ENCODE results near the gene RORB. TPM values are rescaled to one million over a fixed set of nuclear protein-coding genes. Genes with fewer than 3 reads are reported as not detected.
A peak's percentile ranks its signal among the peaks of the same experiment; 100 is the strongest.

The RORB gene
- total and polyA plus RNA-seq, 8 donors: 0.05 to 0.40 (median 0.10) TPM

GRCh38 chr9:74494490-74494889, 2.6 kb upstream of the RORB start:
- FAIRE-seq (no peak), ATAC-seq (no peak)
- TF ChIP-seq CTCF (IDR thresholded peaks at IDR 0.05): no peak

GRCh38 chr9:74496406-74496805, 729 bp upstream of the RORB start:
- H3K27me3 ChIP-seq: peaks cover 0 to 35% (median 3%) of the 10 kb centered on the region in 4 donors
- H3K9me3 ChIP-seq: no peaks in the 10 kb centered on the region
- no peak for TF ChIP-seq CTCF (IDR thresholded peaks at IDR 0.05)
- H3K27ac ChIP-seq: no peak overlapping the region
- ATAC-seq: no peak
- intact Hi-C loops (cut with DNase I): no loop called here
- no peak for DNase-seq
- WGBS, 2 donors: 14 to 18% methylated on average over 6 of the region's 6 CpGs
- peak overlapping the region in 2 of 4 donors; percentile 49 to 57 for H3K4me3 ChIP-seq
- peaks cover 0 to 12% (median 6%) of the 10 kb centered on the region in 3 donors for H3K4me1 ChIP-seq
- FAIRE-seq: no peak
- H3K36me3 ChIP-seq: no peaks in the 10 kb centered on the region

More at GRCh38 chr9:74494490-74494889, 2.6 kb upstream of the RORB start:
- Histone ChIP-seq H3K4me3 (no peak overlapping the region), H3K27me3 (peaks cover 0 to 35% (median 3%) of the 10 kb centered on the region in 4 donors), H3K27ac (no peak overlapping the region), H3K4me1 (peaks cover 0 to 9% (median 6%) of the 10 kb centered on the region in 3 donors), H3K9me3 (no peaks in the 10 kb centered on the region), H3K36me3 (no peaks in the 10 kb centered on the region)
- intact Hi-C loops (cut with DNase I): no loop called here
- no peak for DNase-seq
- WGBS, 2 donors: 86 to 95% methylated on average over 1 of the region's 1 CpG

- Histone ChIP-seq H3K27me3 (peaks cover 0 to 44% (median 3%) of the 10 kb centered on the region in 4 donors), H3K36me3 (no peaks in the 10 kb centered on the region), H3K9me3 (no peaks in the 10 kb centered on the region), H3K27ac (no peak overlapping the region), H3K4me3 (peak overlapping the region; percentile 17 to 57 (median 46)), H3K4me1 (peaks cover 0 to 12% (median 6%) of the 10 kb centered on the region in 3 donors)
- 1% methylated on average over 75 to 77 of the region's 77 CpGs for WGBS, 2 donors
- FAIRE-seq: no peak
- peak in 3 of 4 donors; percentile 51 to 65 (median 62) for ATAC-seq
- intact Hi-C loops (cut with DNase I): no loop called here
- DNase-seq: peak in 3 of 6 donors; percentile 23 to 64 (median 64)
- no peak for TF ChIP-seq CTCF (IDR thresholded peaks at IDR 0.05)
Measured at GRCh38 chr9:74497748-74498620, 849 bp downstream of the RORB start.

GRCh38 chr9:74498621-74499095, 1.5 kb downstream of the RORB start:
- Histone ChIP-seq H3K4me3 (peak overlapping the region in 3 of 4 donors; percentile 10 to 57 (median 49)), H3K4me1 (peaks cover 0 to 12% (median 6%) of the 10 kb centered on the region in 3 donors), H3K27me3 (peaks cover 0 to 38% (median 3%) of the 10 kb centered on the region in 4 donors), H3K9me3 (no peaks in the 10 kb centered on the region), H3K27ac (no peak overlapping the region), H3K36me3 (no peaks in the 10 kb centered on the region)
- WGBS, 2 donors: 1 to 2% methylated on average over 32 to 34 of the region's 34 CpGs
- no peak for TF ChIP-seq CTCF (IDR thresholded peaks at IDR 0.05)
- no peak for FAIRE-seq
- peak in 1 of 6 donors; percentile 71 for DNase-seq
- ATAC-seq: no peak
- intact Hi-C loops (cut with DNase I): no loop called here
